ENCODE data around the gene WWOX. TPM values are rescaled to one million over a fixed set of nuclear protein-coding genes. Genes with fewer than 3 reads are reported as not detected.

The WWOX gene
- total RNA-seq, 1 donor = 8.2 TPM

DNA sequence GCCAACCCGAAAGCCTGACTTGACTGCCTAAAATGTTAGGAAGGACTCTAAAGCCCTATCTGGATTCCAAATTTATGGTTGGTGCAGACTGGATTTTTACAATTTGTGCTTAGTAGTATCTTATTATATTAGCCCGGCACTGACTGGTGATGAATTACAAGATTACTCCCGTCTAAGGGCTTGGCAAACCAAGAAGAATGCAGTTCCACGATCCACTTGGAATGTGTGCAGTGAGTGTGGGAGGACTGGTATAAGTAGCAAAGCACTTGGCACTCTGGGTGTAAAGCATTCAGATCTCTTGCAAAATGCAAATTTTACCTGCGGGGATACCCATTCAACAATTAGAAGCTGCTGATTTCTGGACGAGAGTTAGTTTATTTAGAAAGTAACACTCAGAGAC is 961.7 kb downstream of the WWOX start:
- no peak for DNase-seq (ENCODE audit: low read depth)
- TF ChIP-seq, protein P1, sequence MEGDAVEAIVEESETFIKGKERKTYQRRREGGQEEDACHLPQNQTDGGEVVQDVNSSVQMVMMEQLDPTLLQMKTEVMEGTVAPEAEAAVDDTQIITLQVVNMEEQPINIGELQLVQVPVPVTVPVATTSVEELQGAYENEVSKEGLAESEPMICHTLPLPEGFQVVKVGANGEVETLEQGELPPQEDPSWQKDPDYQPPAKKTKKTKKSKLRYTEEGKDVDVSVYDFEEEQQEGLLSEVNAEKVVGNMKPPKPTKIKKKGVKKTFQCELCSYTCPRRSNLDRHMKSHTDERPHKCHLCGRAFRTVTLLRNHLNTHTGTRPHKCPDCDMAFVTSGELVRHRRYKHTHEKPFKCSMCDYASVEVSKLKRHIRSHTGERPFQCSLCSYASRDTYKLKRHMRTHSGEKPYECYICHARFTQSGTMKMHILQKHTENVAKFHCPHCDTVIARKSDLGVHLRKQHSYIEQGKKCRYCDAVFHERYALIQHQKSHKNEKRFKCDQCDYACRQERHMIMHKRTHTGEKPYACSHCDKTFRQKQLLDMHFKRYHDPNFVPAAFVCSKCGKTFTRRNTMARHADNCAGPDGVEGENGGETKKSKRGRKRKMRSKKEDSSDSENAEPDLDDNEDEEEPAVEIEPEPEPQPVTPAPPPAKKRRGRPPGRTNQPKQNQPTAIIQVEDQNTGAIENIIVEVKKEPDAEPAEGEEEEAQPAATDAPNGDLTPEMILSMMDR (IDR thresholded peaks at IDR 0.05; ENCODE audit: insufficient read depth, low read depth, low read length) = no peak
- H3K4me3 ChIP-seq (ENCODE audit: low read depth, low read length) = no peak overlapping the region

DNA sequence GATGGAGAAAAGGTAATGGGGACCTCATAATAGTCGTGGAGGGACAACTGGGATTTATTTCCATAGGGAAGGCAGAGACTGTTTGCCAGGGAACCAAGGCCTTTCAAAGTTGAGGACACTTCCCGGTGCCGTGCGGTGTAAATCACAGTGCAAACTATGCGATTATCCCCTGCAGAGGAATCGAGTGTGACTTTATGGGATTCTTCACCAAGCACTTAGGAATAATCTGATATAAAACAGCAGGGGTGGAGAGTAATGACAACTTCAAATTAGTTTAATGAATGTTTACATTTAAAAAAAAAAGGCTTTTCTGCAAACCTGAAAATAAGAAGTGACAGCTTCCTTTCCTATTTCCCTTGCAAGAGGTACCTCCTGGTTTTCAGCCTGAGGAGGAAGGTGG is 962.9 kb downstream of the WWOX start:
- DNase-seq (ENCODE audit: low read depth) = no peak
- no peak overlapping the region for H3K4me3 ChIP-seq (ENCODE audit: low read depth, low read length)
- TF ChIP-seq, protein P1 (IDR thresholded peaks at IDR 0.05; ENCODE audit: insufficient read depth, low read depth, low read length) = no peak

DNA sequence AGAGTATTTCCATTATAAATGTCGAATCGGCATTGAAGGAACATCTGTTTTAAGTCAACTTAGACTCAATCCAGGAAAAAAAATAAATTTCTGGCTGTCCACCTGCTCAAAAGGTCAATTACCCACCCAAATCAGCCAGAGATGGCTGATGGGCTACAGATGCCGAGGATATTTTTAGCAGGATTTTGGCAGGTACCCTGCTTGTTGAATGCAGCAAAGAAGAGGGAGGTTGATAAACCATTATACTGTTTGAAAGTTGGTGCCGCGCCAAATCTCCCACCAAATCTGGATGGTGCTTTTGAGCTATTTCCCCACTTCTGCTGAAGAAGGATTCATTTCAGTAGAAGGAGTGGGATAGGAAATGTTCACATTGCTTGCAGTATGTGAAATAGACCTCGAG is 963.4 kb downstream of the WWOX start:
- TF ChIP-seq, protein P1 (IDR thresholded peaks at IDR 0.05; ENCODE audit: insufficient read depth, low read depth, low read length) = no peak
- no peak for DNase-seq (ENCODE audit: low read depth)

DNA sequence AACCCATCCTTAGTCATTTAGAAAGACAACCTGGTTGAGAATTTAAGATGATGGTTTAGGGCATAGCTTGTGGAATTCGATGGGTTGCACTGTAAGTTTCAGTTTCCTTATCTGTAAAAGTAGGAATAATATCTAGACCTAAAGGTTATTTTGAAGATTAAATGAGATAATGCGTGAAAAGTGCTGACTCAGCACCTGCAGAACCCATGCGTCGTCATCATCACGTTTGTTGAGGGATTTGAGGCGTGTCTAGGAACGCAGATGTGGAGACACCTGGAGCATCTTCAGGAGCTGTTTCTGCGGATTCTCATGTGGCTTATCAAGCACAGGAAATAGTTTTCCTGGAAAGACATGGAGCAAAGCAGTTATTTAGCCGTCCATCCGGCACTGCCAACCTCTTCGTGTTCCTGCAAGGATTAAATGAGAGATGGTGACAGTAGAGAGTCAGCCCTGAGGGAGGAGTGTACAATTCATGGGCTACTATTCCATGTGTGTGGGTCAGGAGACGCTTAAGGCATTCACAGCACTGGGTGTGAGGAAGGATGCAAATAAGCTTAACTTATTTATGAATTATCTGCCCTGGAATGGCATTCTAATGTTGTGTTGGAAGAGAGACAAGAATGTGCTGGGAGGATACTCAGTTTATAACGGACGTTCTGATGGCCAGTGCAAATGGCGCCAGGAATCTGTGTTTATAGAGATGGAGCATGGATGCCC is 965.0 kb downstream of the WWOX start:
- TF ChIP-seq, protein P1 (IDR thresholded peaks at IDR 0.05; ENCODE audit: insufficient read depth, low read depth, low read length) = no peak
- DNase-seq (ENCODE audit: low read depth) = no peak
- no peak overlapping the region for H3K4me3 ChIP-seq (ENCODE audit: low read depth, low read length)

More for the DNA sequence above, 963.4 kb downstream of the WWOX start:
- H3K4me3 ChIP-seq (ENCODE audit: low read depth, low read length) = no peak overlapping the region

DNA sequence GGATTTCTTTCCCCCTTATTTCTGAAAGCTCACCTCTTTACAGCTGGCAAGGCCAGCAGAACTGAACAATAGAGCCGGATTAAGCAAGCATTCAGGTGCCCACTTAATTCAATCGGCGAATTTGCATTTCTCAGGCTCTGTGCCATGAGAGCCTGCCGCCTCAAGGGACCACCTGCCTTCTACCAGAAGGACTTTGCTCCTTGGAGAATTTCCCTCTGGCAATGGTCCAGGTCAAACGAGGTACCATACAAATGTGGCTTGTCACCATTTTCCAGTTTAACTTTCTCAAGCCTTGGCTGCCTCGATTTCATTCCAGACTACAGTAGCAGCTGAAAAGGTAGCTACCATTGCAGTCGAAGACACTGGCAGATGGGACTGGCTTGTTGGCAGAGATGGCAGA is 967.1 kb downstream of the WWOX start:
- TF ChIP-seq, protein P1 (IDR thresholded peaks at IDR 0.05; ENCODE audit: insufficient read depth, low read depth, low read length) = no peak

DNA sequence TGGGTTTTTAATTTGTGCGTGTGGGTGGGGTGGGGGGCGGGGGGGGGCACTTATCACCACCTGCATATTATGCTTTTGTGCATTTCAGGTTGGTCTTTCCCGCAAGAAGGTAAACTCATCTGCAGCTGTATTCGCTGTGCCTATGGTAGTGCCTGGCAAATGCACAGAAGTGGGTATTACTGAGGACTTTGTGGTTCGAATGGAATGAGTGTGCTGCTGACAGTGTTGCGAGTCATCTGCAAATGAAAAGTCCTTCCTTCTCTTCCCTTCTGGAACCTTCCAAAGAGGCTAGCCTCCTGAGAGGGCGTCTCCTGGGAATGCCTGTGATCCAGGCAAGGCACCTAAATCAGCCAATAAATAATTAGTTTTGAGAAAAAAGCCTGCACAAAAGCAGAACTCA is 968.1 kb downstream of the WWOX start:
- DNase-seq (ENCODE audit: low read depth) = no peak
- H3K4me3 ChIP-seq (ENCODE audit: low read depth, low read length) = no peak overlapping the region
- TF ChIP-seq, protein P1 (IDR thresholded peaks at IDR 0.05; ENCODE audit: insufficient read depth, low read depth, low read length) = no peak

More for the DNA sequence above, 967.1 kb downstream of the WWOX start:
- H3K4me3 ChIP-seq (ENCODE audit: low read depth, low read length) = no peak overlapping the region
- DNase-seq (ENCODE audit: low read depth) = no peak

DNA sequence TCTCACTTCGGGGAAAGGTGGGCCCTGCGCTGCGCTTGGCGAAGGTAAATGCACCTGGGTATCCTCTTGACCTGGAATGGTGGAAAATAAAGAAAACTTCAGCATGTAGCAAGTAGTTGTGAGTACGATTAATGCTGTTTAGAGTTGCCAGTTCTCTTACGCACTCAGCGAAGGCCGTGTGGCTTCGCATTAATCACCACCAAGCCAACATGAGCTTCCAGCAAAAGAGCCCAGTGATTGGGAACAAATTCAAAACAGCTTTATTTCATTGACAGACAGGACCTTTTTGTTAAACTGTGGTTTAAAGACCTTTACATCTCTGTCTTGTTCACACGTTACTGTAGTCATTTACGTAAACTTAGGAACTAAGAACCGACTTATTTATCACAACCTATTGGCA is 969.7 kb downstream of the WWOX start:
- TF ChIP-seq, protein P1 (IDR thresholded peaks at IDR 0.05; ENCODE audit: insufficient read depth, low read depth, low read length) = no peak
- DNase-seq (ENCODE audit: low read depth) = no peak
- no peak overlapping the region for H3K4me3 ChIP-seq (ENCODE audit: low read depth, low read length)
